SU-DHL-6 (cell line): Measurements from ENCODE around the gene CTPS2.

Experiments
- H2AFZ ChIP-seq: fragments of 200-600 bp; sonication (generic); 2 replicates; pipeline ENCODE4 v1.6.1; 2014; ENCODE audit warnings: low read depth, mild to moderate bottlenecking, moderate library complexity, mixed read lengths, antibody characterized with exemption, low read length; ENCODE audit not compliant: severe bottlenecking
- H3F3A ChIP-seq: fragments of 200-600 bp; shearing (Covaris generic); 2 replicates; pipeline ENCODE4 v1.6.0; 2016; ENCODE audit warnings: antibody characterized with exemption, mild to moderate bottlenecking; ENCODE audit not compliant: insufficient read depth
- H3K27ac ChIP-seq: fragments of 200-600 bp; sonication (generic); 2 replicates; pipeline ENCODE4 v1.5.1; 2016; ENCODE audit warnings: low read depth, mild to moderate bottlenecking, low read length, moderate library complexity, mixed read lengths
- H3K27me3 ChIP-seq: fragments of 200-600 bp; sonication (generic), shearing (Covaris generic); 2 replicates; pipeline ENCODE4 v1.6.0; 2014; ENCODE audit warnings: mild to moderate bottlenecking, low read length
- H3K36me3 ChIP-seq: fragments of 200-600 bp; sonication (generic); 2 replicates; pipeline ENCODE4 v1.6.1; 2014; ENCODE audit warnings: mild to moderate bottlenecking, low read length, mixed read lengths
- H3K4me2 ChIP-seq: fragments of 300-600, 200-600 bp; shearing (Covaris generic), sonication (generic); 2 replicates; pipeline ENCODE4 v1.6.0; 2014; ENCODE audit warnings: low read length, low read depth, mild to moderate bottlenecking; ENCODE audit not compliant: poor library complexity, severe bottlenecking
- H3K4me3 ChIP-seq: fragments of 200-600 bp; sonication (generic); 2 replicates; pipeline ENCODE4 v1.5.1; 2014; ENCODE audit warnings: antibody characterized with exemption, low read length, mild to moderate bottlenecking, mixed read lengths; ENCODE audit not compliant: insufficient read depth, poor library complexity, severe bottlenecking
- H3K79me2 ChIP-seq: fragments of 200-600 bp; sonication (generic); 2 replicates; pipeline ENCODE4 v1.6.1; 2014; ENCODE audit warnings: mild to moderate bottlenecking, low read length, moderate library complexity; ENCODE audit not compliant: insufficient read depth
- H3K9ac ChIP-seq: fragments of 200-600 bp; sonication (generic); 2 replicates; pipeline ENCODE4 v1.7.0; 2014; ENCODE audit warnings: mild to moderate bottlenecking, low read length
- H3K9me2 ChIP-seq: fragments of 200-600 bp; sonication (generic); replicated peaks from 2 replicates; pipeline ENCODE4 v1.6.1; 2014; ENCODE audit warnings: low read length; ENCODE audit not compliant: insufficient read depth
- H3K9me3 ChIP-seq: fragments of 200-600 bp; sonication (generic); 2 replicates; pipeline ENCODE4 v1.6.1; 2014; ENCODE audit warnings: low read length, mixed read lengths; ENCODE audit not compliant: insufficient read depth
- H4K20me1 ChIP-seq: fragments of 200-600 bp; sonication (generic); 2 replicates; pipeline ENCODE4 v1.6.1; 2014; ENCODE audit warnings: low read depth, mild to moderate bottlenecking, antibody characterized with exemption, low read length, moderate library complexity, mixed read lengths
- CTCF ChIP-seq: fragments of 200-600 bp; sonication (generic); IDR thresholded peaks from one replicate; pipeline ENCODE4 v1.5.1; 2017; ENCODE audit warnings: antibody characterized with exemption, mild to moderate bottlenecking, low read length, moderate library complexity; ENCODE audit not compliant: insufficient read depth, poor library complexity, severe bottlenecking
- EZH2phosphoT487 ChIP-seq: fragments of 200-600 bp; sonication (generic), shearing (Covaris generic); conservative IDR thresholded peaks from 2 replicates; pipeline ENCODE4 v1.6.1; 2018; ENCODE audit warnings: mild to moderate bottlenecking, antibody characterized with exemption, low read length, moderate library complexity, mixed read lengths

CTPS2 gene

GRCh38 chrX:16678689-16679088 is 33.8 kb downstream of the CTPS2 start:
- no peaks in the 10 kb centered on the region for H4K20me1 ChIP-seq
- H3K9me2 ChIP-seq, result no peaks in the 10 kb centered on the region
- H3K4me3 ChIP-seq, result no peak overlapping the region
- no peak overlapping the region for H2AFZ ChIP-seq
- H3K79me2 ChIP-seq, result no peaks in the 10 kb centered on the region
- H3F3A ChIP-seq, result no peaks in the 10 kb centered on the region
- H3K27ac ChIP-seq, result no peak overlapping the region
- H3K9me3 ChIP-seq, result no peaks in the 10 kb centered on the region
- TF ChIP-seq EZH2phosphoT487 (no peak), CTCF (no peak)
- no peaks in the 10 kb centered on the region for H3K27me3 ChIP-seq
- 0 out of 2 replicates have a peak, but pooled peaks cover 3% of the 10 kb centered on the region for H3K36me3 ChIP-seq
- no peak overlapping the region for H3K4me2 ChIP-seq
- H3K9ac ChIP-seq, result no peak overlapping the region

- Histone ChIP-seq H3F3A (no peaks in the 10 kb centered on the region), H3K27ac (no peak overlapping the region), H3K4me3 (no peak overlapping the region), H3K79me2 (no peaks in the 10 kb centered on the region), H3K27me3 (no peaks in the 10 kb centered on the region), H3K9me2 (no peaks in the 10 kb centered on the region), H4K20me1 (no peaks in the 10 kb centered on the region), H2AFZ (no peak overlapping the region), H3K4me2 (no peak overlapping the region), H3K36me3 (no peaks in the 10 kb centered on the region), H3K9me3 (no peaks in the 10 kb centered on the region), H3K9ac (no peak overlapping the region)
- no peak for TF ChIP-seq CTCF
- no peak for TF ChIP-seq EZH2phosphoT487
These were observed 41.5 kb downstream of the CTPS2 start for GRCh38 chrX:16671005-16671404.

GRCh38 chrX:16666541-16666940 is 45.9 kb downstream of the CTPS2 start:
- H3K27ac ChIP-seq, result no peak overlapping the region
- H2AFZ ChIP-seq, result no peak overlapping the region
- no peak overlapping the region for H3K4me2 ChIP-seq

More at GRCh38 chrX:16666541-16666940, 45.9 kb downstream of the CTPS2 start:
- no peaks in the 10 kb centered on the region for H3K9me3 ChIP-seq
- H3K4me3 ChIP-seq, result no peak overlapping the region
- H4K20me1 ChIP-seq, result no peaks in the 10 kb centered on the region
- no peaks in the 10 kb centered on the region for H3K27me3 ChIP-seq
- no peaks in the 10 kb centered on the region for H3F3A ChIP-seq
- no peaks in the 10 kb centered on the region for H3K79me2 ChIP-seq
- TF ChIP-seq EZH2phosphoT487 (no peak), CTCF (no peak)
- no peaks in the 10 kb centered on the region for H3K36me3 ChIP-seq
- H3K9ac ChIP-seq, result no peak overlapping the region
- H3K9me2 ChIP-seq, result no peaks in the 10 kb centered on the region
